K562 (cell line): ENCODE results near the gene WARS2. TPM values are rescaled to one million over a fixed set of nuclear protein-coding genes. Genes with fewer than 3 reads are reported as not detected.

ENCODE experiments used
- ATAC-seq: fragments of 200-7000 bp; cut with Tn5 transposase; 3 replicates; pipeline ENCODE4 v1.9.1; 2020; ENCODE audit warnings: moderate library complexity
- BruUV-seq: library from RNA; stranded (reverse); fragments of 400-500 nt; replicated peaks from 2 replicates; lab custom pipeline; 2021; lab: Mats Ljungman, UMichigan
- CTCF ChIA-PET: fragments of 300-600 bp; formaldehyde crosslinking; extraction: SDS; loops from one replicate; lab custom pipeline; 2021; ENCODE audit warnings: low intra/inter-chr PET ratio; lab: Yijun Ruan, JAX
- POLR2A ChIA-PET: fragments of 300-600, 350-650 bp; sonication (Branson Sonifier 250); formaldehyde crosslinking; extraction: SDS; loops from one replicate; lab custom pipeline; 2021; ENCODE audit warnings: antibody characterized with exemption, inconsistent platforms; lab: Yijun Ruan, JAX
- DNase-seq, 4 experiments: peaks; one replicate each; pipeline versions ENCODE4 v3.0.0 to v3.0.0-alpha.2; 2011 to 2018; ENCODE audit warnings: low spot score in 3 of 4, mixed read lengths in 3 of 4; ENCODE audit errors: extremely low read depth in 1 of 4
- FAIRE-seq: peaks from 2 replicates; lab custom pipeline; 2011; peaks lifted over from hg19 to GRCh38; lab: Jason Lieb, UNC
- H2AFZ ChIP-seq: 2 replicates; pipeline ENCODE4 v1.6.0; 2011; ENCODE audit warnings: low read depth, low read length, control low read depth, inconsistent platforms
- H3K27ac ChIP-seq: fragments of 200-600 bp; 3 replicates; pipeline ENCODE4 v1.8.0; 2011; ENCODE audit warnings: low read depth, mild to moderate bottlenecking, control low read depth, inconsistent platforms, low read length, moderate library complexity, mixed read lengths; ENCODE audit errors: extremely low read depth
- H3K27me3 ChIP-seq, 2 experiments: fragments of 300-600 bp in 1 of 2; 2 replicates in 1 of 2; 3 replicates in 1 of 2; pipeline versions ENCODE4 v1.6.0 to v1.8.0; 2011; ENCODE audit warnings: inconsistent platforms in 2 of 2, low read length in 2 of 2, mild to moderate bottlenecking in 1 of 2, mixed read lengths in 1 of 2, moderate library complexity in 1 of 2; ENCODE audit not compliant: control insufficient read depth in 2 of 2, insufficient read depth in 2 of 2
- H3K36me3 ChIP-seq: fragments of 300-600 bp; 3 replicates; pipeline ENCODE4 v1.8.0; 2011; ENCODE audit warnings: mild to moderate bottlenecking, low read length, inconsistent platforms; ENCODE audit not compliant: control insufficient read depth, insufficient read depth
- H3K4me1 ChIP-seq, 2 experiments: fragments of 200-600 bp in 1 of 2; replicated peaks in 1 of 2; 2 replicates in 1 of 2; 3 replicates in 1 of 2; pipeline versions ENCODE4 v1.5.1 to v1.8.0; 2011; ENCODE audit warnings: inconsistent platforms in 2 of 2, low read length in 2 of 2, mild to moderate bottlenecking in 1 of 2, mixed read lengths in 1 of 2, moderate library complexity in 1 of 2; ENCODE audit not compliant: control insufficient read depth in 2 of 2, insufficient read depth in 2 of 2
- H3K4me2 ChIP-seq: 2 replicates; pipeline ENCODE4 v1.6.1; 2011; ENCODE audit warnings: low read length, control low read depth, inconsistent platforms, mixed read lengths; ENCODE audit not compliant: insufficient read depth
- H3K4me3 ChIP-seq: fragments of 200-600 bp; sonication (generic), shearing (Covaris generic); 2 replicates; pipeline ENCODE4 v1.5.1; 2016; ENCODE audit warnings: control low read depth, inconsistent platforms
- H3K79me2 ChIP-seq: fragments of 200-600 bp; 3 replicates; pipeline ENCODE4 v1.8.0; 2011; ENCODE audit warnings: low read length, inconsistent platforms; ENCODE audit not compliant: control insufficient read depth, insufficient read depth
- H3K9ac ChIP-seq, 2 experiments: 2 replicates each; pipeline versions ENCODE4 v1.6.0 to v1.6.1; 2011; ENCODE audit warnings: low read depth in 2 of 2, low read length in 2 of 2, control low read depth in 1 of 2, inconsistent platforms in 1 of 2, mild to moderate bottlenecking in 1 of 2, mixed read lengths in 1 of 2; ENCODE audit not compliant: insufficient read depth in 1 of 2
- H3K9me1 ChIP-seq: one replicate; pipeline ENCODE4 v1.6.0; 2011; ENCODE audit warnings: inconsistent platforms, mild to moderate bottlenecking, low read length, moderate library complexity; ENCODE audit not compliant: control insufficient read depth, insufficient read depth
- H3K9me3 ChIP-seq: replicated peaks from 2 replicates; pipeline ENCODE4 v1.5.1; 2011; ENCODE audit warnings: low read depth, low read length, inconsistent platforms; ENCODE audit not compliant: control insufficient read depth, insufficient read depth
- H4K20me1 ChIP-seq: replicated peaks from 2 replicates; pipeline ENCODE4 v1.6.1; 2011; ENCODE audit warnings: low read length, inconsistent platforms, mixed read lengths; ENCODE audit not compliant: control insufficient read depth, insufficient read depth
- CREB3L1 ChIP-seq: fragments of 450-650 bp; IDR thresholded peaks from 2 replicates; pipeline ENCODE4 v1.6.1; 2014; ENCODE audit warnings: low read depth, mild to moderate bottlenecking, moderate library complexity, borderline replicate concordance
- DNMT1 ChIP-seq: fragments of 450-650 bp; IDR thresholded peaks from 2 replicates; pipeline ENCODE4 v1.6.1; 2016; ENCODE audit warnings: antibody characterized with exemption, mild to moderate bottlenecking
- EGR1 ChIP-seq: fragments of 450-650 bp; conservative IDR thresholded peaks from 2 replicates; pipeline ENCODE4 v1.6.1; 2017; ENCODE audit warnings: mild to moderate bottlenecking
- GABPB2 ChIP-seq: fragments of 250-450 bp; sonication (Bioruptor Pico); conservative IDR thresholded peaks from 2 replicates; pipeline ENCODE4 v1.5.1; 2021; ENCODE audit warnings: mild to moderate bottlenecking
- GATAD2B ChIP-seq: fragments of 450-650 bp; IDR thresholded peaks from 2 replicates; pipeline ENCODE4 v1.6.1; 2017; ENCODE audit warnings: mild to moderate bottlenecking, borderline replicate concordance
- KDM2B ChIP-seq: fragments of 250-450 bp; sonication (Bioruptor Pico); IDR thresholded peaks from 2 replicates; pipeline ENCODE4 v1.8.0; 2021; ENCODE audit warnings: mild to moderate bottlenecking, moderate library complexity
- KLF10 ChIP-seq: fragments of 250-450 bp; sonication (Bioruptor Pico); IDR thresholded peaks from 2 replicates; pipeline ENCODE4 v1.6.1; 2021; ENCODE audit warnings: matching md5 sums
- in situ Hi-C: fragments of 300-500 bp; cut with MboI; formaldehyde crosslinking; loops from 4 replicates; pipeline ENCODE4 v1.15.0; 2018; ENCODE audit warnings: inconsistent platforms, mixed read lengths
- intact Hi-C: fragments of 100-400 bp; cut with micrococcal nuclease; formaldehyde crosslinking; loops from 2 replicates; pipeline ENCODE4 v1.14.2; 2022
- polyA plus RNA-seq, 8 experiments: library from polyadenylated mRNA; depleted of rRNA in 4 of 8; stranded (reverse) in 5 of 8; unstranded in 3 of 8; fragments of >200 nt; fragmentation: Nextera tagmentation in 2 of 8; fragmentation: Illumina TruSeq in 1 of 8; extraction: Ambion mirVana in 2 of 8; extraction: Trizol in 1 of 8; gene quantifications; 2 replicates each; pipeline versions ENCODE4 v1.2.1 to v1.2.3, GENCODE V29; 2011 to 2014; ENCODE audit warnings: inconsistent platforms in 1 of 8, missing spikeins in 1 of 8
- total RNA-seq, 7 experiments: library from RNA; depleted of rRNA in 6 of 7; stranded (reverse); fragments of >200 nt in 6 of 7; fragmentation: Illumina TruSeq in 2 of 7; extraction: Trizol in 2 of 7; gene quantifications; 2 replicates each; pipeline versions ENCODE4 v1.2.1 to v1.2.3, GENCODE V29; 2011 to 2021; ENCODE audit warnings: low replicate concordance in 1 of 7
- TF ChIP-seq, protein P1 (sequence below): fragments of 450-650 bp; formaldehyde crosslinking; IDR thresholded peaks from 2 replicates; pipeline ENCODE4 v1.4.0; 2020; ENCODE audit warnings: mild to moderate bottlenecking, moderate library complexity

Gene WARS2
- total and polyA plus RNA-seq, 9 of the 15 experiments (the other 6 are each of a cell fraction or from before 2014, with no cell fraction given): 5.7 to 18.0 (median 16.9) TPM

GRCh38 chr1:119038363-119038762 is 102.1 kb downstream of the WARS2 start (continued):
- TF ChIP-seq, protein P1, sequence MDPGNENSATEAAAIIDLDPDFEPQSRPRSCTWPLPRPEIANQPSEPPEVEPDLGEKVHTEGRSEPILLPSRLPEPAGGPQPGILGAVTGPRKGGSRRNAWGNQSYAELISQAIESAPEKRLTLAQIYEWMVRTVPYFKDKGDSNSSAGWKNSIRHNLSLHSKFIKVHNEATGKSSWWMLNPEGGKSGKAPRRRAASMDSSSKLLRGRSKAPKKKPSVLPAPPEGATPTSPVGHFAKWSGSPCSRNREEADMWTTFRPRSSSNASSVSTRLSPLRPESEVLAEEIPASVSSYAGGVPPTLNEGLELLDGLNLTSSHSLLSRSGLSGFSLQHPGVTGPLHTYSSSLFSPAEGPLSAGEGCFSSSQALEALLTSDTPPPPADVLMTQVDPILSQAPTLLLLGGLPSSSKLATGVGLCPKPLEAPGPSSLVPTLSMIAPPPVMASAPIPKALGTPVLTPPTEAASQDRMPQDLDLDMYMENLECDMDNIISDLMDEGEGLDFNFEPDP (CRISPR knock-in tag): no peak
- no peak for TF ChIP-seq DNMT1
- TF ChIP-seq GATAD2B: no peak

GRCh38 chr1:119034359-119034758 is 106.1 kb downstream of the WARS2 start:
- Histone ChIP-seq H3K9ac (no peak overlapping the region), H2AFZ (no peak overlapping the region), H3K36me3 (peaks cover 2% of the 10 kb centered on the region; the same call in 1 of the 3 replicates), H3K4me2 (no peak overlapping the region), H3K4me1 (no peaks in the 10 kb centered on the region), H3K9me3 (no peaks in the 10 kb centered on the region), H3K9me1 (no peaks in the 10 kb centered on the region), H4K20me1 (no peaks in the 10 kb centered on the region), H3K4me3 (no peak overlapping the region), H3K79me2 (no peaks in the 10 kb centered on the region), H3K27ac (no peak overlapping the region), H3K27me3 (no peaks in the 10 kb centered on the region)
- POLR2A ChIA-PET: interaction anchor here (1.0 kb wide), 1 partner anchor 21 kb away, joined by 3 read pairs; no protein-coding TSS in a partner anchor
- TF ChIP-seq EGR1: no peak
- no peak for TF ChIP-seq KDM2B (CRISPR knock-in tag)
- TF ChIP-seq KLF10 (CRISPR knock-in tag): no peak
- no peak for TF ChIP-seq CREB3L1
- no peak for TF ChIP-seq GABPB2 (CRISPR knock-in tag)
- FAIRE-seq (no peak), ATAC-seq (no peak), DNase-seq (no peak)
- in situ Hi-C loops (no loop called here), intact Hi-C loops (no loop called here)
- CTCF ChIA-PET: no interaction called here
- BruUV-seq: no TSS peak
